CD8-positive, alpha-beta memory T cell (primary cell): ENCODE results near the gene SLC39A11. TPM values are rescaled to one million over a fixed set of nuclear protein-coding genes. Genes with fewer than 3 reads are reported as not detected.

Source experiments
- CTCF ChIA-PET: fragments of 350-600 bp; sonication (Branson Sonifier 250); formaldehyde crosslinking; loops from one replicate; lab custom pipeline; 2021; ENCODE audit warnings: antibody characterized with exemption; lab: Charles Lee
- POLR2A ChIA-PET: fragments of 350-600 bp; sonication (Branson Sonifier 250); formaldehyde crosslinking; loops from one replicate; lab custom pipeline; 2021; ENCODE audit warnings: antibody characterized with exemption; lab: Charles Lee
- DNase-seq, 5 donors: peaks; one replicate each; pipeline versions ENCODE4 v3.0.0 to v3.0.0-alpha.2; 2020 to 2022; ENCODE audit warnings: mixed read lengths in 1 of 5
- H3K27ac ChIP-seq: one replicate; pipeline ENCODE4 v1.7.0; 2013; ENCODE audit warnings: low read depth, mild to moderate bottlenecking, low read length, moderate library complexity
- H3K27me3 ChIP-seq: 2 replicates; pipeline ENCODE4 v1.7.0; 2013; ENCODE audit warnings: low read length, mild to moderate bottlenecking; ENCODE audit not compliant: insufficient read depth, poor library complexity, severe bottlenecking
- H3K36me3 ChIP-seq: 2 replicates; pipeline ENCODE4 v1.7.0; 2013; ENCODE audit warnings: mild to moderate bottlenecking, low read length, moderate library complexity; ENCODE audit not compliant: insufficient read depth
- H3K4me1 ChIP-seq: 2 replicates; pipeline ENCODE4 v1.7.0; 2013; ENCODE audit warnings: mild to moderate bottlenecking, low read length, moderate library complexity; ENCODE audit not compliant: insufficient read depth
- H3K4me3 ChIP-seq: 2 replicates; pipeline ENCODE4 v1.7.0; 2013; ENCODE audit warnings: mild to moderate bottlenecking, low read length
- H3K9me3 ChIP-seq: 2 replicates; pipeline ENCODE4 v1.7.0; 2013; ENCODE audit warnings: mild to moderate bottlenecking, low read length
- H3K27ac Mint-ChIP-seq, 8 donors: one replicate each; pipeline ENCODE4 v1.8.0; 2020 to 2021; ENCODE audit warnings: mixed read lengths in 8 of 8, mild to moderate bottlenecking in 6 of 8, inconsistent platforms in 3 of 8, moderate library complexity in 3 of 8
- H3K27me3 Mint-ChIP-seq, 2 donors: one replicate each; pipeline ENCODE4 v1.8.0; 2020 to 2021; ENCODE audit warnings: mixed read lengths in 2 of 2, mild to moderate bottlenecking in 1 of 2, moderate library complexity in 1 of 2
- H3K36me3 Mint-ChIP-seq, 3 donors: one replicate each; pipeline ENCODE4 v1.8.0; 2020 to 2021; ENCODE audit warnings: mixed read lengths in 3 of 3, inconsistent platforms in 1 of 3, mild to moderate bottlenecking in 1 of 3
- H3K4me1 Mint-ChIP-seq, 3 donors: one replicate each; pipeline ENCODE4 v1.8.0; 2020 to 2021; ENCODE audit warnings: mixed read lengths in 3 of 3, inconsistent platforms in 1 of 3, mild to moderate bottlenecking in 1 of 3
- H3K4me3 Mint-ChIP-seq, 7 donors: one replicate each; pipeline ENCODE4 v1.8.0; 2020 to 2021; ENCODE audit warnings: mixed read lengths in 7 of 7, mild to moderate bottlenecking in 6 of 7, moderate library complexity in 4 of 7, inconsistent platforms in 2 of 7
- H3K9me3 Mint-ChIP-seq, 5 donors: one replicate each; pipeline ENCODE4 v1.8.0; 2020 to 2022; ENCODE audit warnings: mixed read lengths in 5 of 5, mild to moderate bottlenecking in 3 of 5, moderate library complexity in 2 of 5, inconsistent platforms in 1 of 5
- polyA plus RNA-seq: library from polyadenylated mRNA; unstranded; fragments of 300-500 nt; fragmentation: Illumina TruSeq; gene quantifications from one replicate; pipeline ENCODE4 v1.2.3, GENCODE V29; 2021
- total RNA-seq, 2 experiments: library from RNA; stranded (reverse); gene quantifications; one replicate each; pipeline ENCODE4 v1.2.3, GENCODE V29; 2021

SLC39A11 gene
- total and polyA plus RNA-seq, 3 experiments from 2014 or later, result 13.1 to 18.5 (median 17.2) TPM

DNA sequence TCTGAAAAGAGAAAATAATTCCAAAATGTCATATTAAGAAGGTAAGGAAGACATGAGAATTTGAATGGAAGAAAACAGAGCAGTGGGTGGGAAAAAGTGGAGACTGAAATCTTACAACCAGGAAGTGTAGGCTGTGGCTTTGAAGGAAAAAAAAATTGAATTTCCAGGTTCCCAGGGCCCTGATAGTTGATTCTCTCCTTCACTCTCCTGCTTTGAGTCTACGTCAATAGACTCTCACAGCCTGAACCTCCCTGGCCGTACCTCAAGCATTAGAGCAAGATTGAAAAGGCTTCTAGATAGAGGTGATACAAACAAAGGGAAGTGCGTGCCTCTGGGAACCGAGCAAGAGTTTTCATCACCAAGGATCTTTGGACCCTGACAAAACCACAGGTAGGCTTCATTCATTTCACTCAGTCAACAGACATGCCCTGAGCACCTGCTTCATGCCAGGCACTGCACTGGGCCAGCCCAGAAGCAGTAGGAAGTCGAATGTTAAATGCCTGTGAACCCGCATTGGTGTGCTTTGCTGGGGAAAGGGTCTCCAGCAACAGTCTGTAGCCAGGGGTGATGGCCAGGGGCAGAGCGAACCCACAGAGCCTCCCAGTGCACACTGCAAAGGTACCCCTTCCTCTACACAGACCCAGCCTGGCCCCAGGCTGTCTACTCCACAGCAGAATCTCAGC lies 163.9 kb downstream of the SLC39A11 start:
- no peak overlapping the region for H3K4me3 ChIP-seq
- H3K9me3 ChIP-seq, result no peaks in the 10 kb centered on the region
- H3K27ac ChIP-seq, result no peak overlapping the region
- no peaks in the 10 kb centered on the region for H3K27me3 ChIP-seq
- no peaks in the 10 kb centered on the region for H3K36me3 ChIP-seq
- peaks cover 17 to 29% (median 25%) of the 10 kb centered on the region in 3 donors for H3K4me1 Mint-ChIP-seq
- H3K27ac Mint-ChIP-seq, result no peak overlapping the region
- peaks cover 6% of the 10 kb centered on the region for H3K4me1 ChIP-seq
- no peaks in the 10 kb centered on the region for H3K27me3 Mint-ChIP-seq
- no peak for DNase-seq
- H3K36me3 Mint-ChIP-seq, result peaks cover 5 to 11% (median 6%) of the 10 kb centered on the region in 3 donors
- H3K9me3 Mint-ChIP-seq, result no peaks in the 10 kb centered on the region
- POLR2A ChIA-PET, result no interaction called here
- H3K4me3 Mint-ChIP-seq, result no peak overlapping the region
- CTCF ChIA-PET, result no interaction called here

DNA sequence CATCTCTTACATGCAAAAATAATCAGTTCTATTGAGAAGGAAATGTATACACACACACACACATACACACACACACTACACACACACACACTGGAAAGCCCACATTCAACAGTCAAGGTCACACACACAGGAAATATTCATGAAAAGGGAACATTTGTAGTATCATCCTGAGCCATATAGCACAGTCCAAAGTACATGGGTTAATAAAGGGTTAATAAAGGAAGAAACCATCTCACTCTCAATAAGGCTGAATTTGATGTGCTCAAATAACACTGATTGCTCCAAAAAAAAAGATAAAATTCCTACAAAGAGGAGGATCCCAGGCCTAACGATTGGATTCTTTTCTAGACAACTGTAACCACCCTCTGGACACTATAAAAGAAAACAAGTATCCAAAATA lies 164.7 kb downstream of the SLC39A11 start:
- Histone ChIP-seq H3K27me3 (no peaks in the 10 kb centered on the region), H3K27ac (no peak overlapping the region), H3K36me3 (no peaks in the 10 kb centered on the region), H3K4me3 (no peak overlapping the region), H3K9me3 (no peaks in the 10 kb centered on the region), H3K4me1 (peaks cover 6% of the 10 kb centered on the region)
- DNase-seq, result no peak
- ChIA-PET POLR2A (no interaction called here), CTCF (no interaction called here)
- Mint-ChIP-seq H3K9me3 (no peaks in the 10 kb centered on the region), H3K4me3 (no peak overlapping the region), H3K27me3 (no peaks in the 10 kb centered on the region), H3K36me3 (peaks cover 5 to 18% (median 13%) of the 10 kb centered on the region in 3 donors), H3K27ac (no peak overlapping the region), H3K4me1 (peaks cover 17 to 25% (median 23%) of the 10 kb centered on the region in 3 donors)

DNA sequence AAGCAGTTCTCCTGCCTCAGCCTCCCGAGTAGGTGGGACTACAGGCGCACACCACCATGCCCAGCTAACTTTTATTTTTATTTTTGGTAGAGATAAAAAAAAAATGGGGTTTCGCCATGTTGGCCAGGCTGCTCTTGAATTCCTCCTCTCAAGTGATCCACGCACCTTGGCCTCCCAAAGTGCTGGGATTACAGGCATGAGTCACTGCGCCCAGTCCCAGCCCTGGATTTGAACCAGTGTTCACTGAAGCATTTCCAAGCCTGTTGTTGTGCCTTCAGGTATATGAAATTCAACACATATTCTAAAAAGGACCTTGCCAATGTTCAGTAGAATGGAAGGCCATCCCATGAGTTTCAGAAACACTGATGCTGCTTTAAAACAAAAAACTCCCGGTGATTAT lies 165.3 kb downstream of the SLC39A11 start:
- H3K27me3 Mint-ChIP-seq, result no peaks in the 10 kb centered on the region
- H3K4me3 Mint-ChIP-seq, result no peak overlapping the region
- peaks cover 17 to 21% (median 19%) of the 10 kb centered on the region in 3 donors for H3K4me1 Mint-ChIP-seq
- H3K9me3 ChIP-seq, result no peaks in the 10 kb centered on the region
- ChIA-PET POLR2A (no interaction called here), CTCF (no interaction called here)
- no peak overlapping the region for H3K27ac Mint-ChIP-seq
- no peaks in the 10 kb centered on the region for H3K27me3 ChIP-seq
- no peak overlapping the region for H3K4me3 ChIP-seq
- no peak for DNase-seq
- H3K4me1 ChIP-seq, result peaks cover 6% of the 10 kb centered on the region
- H3K27ac ChIP-seq, result no peak overlapping the region
- H3K9me3 Mint-ChIP-seq, result no peaks in the 10 kb centered on the region
- no peaks in the 10 kb centered on the region for H3K36me3 ChIP-seq
- H3K36me3 Mint-ChIP-seq, result peaks cover 5 to 18% (median 13%) of the 10 kb centered on the region in 3 donors

DNA sequence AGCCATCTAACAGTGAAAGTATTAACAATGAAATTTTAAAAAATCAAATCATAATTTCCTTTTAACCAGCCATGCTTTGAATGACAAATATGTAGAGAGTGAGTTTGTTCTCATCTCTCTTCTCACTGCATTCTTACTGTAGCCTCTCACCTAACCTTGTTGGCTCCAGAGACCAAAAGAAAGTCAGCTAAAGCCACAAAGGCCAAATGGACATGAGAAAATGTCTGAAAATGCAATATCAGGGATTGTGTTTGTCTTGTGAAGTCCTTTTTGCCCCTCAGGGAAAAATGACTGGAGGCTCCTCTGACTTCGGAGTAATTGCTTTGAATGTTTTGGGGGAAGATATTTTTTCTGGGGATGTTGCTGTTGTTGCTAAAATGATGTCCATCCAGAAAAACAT lies 166.3 kb downstream of the SLC39A11 start:
- no peaks in the 10 kb centered on the region for H3K9me3 Mint-ChIP-seq
- Histone ChIP-seq H3K27me3 (no peaks in the 10 kb centered on the region), H3K36me3 (no peaks in the 10 kb centered on the region), H3K27ac (no peak overlapping the region), H3K4me3 (no peak overlapping the region), H3K9me3 (no peaks in the 10 kb centered on the region), H3K4me1 (peaks cover under 1% of the 10 kb centered on the region)
- ChIA-PET POLR2A (no interaction called here), CTCF (no interaction called here)
- no peak overlapping the region for H3K4me3 Mint-ChIP-seq
- H3K36me3 Mint-ChIP-seq, result peaks cover 5 to 18% (median 13%) of the 10 kb centered on the region in 3 donors
- DNase-seq, result no peak
- peaks cover 8 to 11% (median 10%) of the 10 kb centered on the region in 3 donors for H3K4me1 Mint-ChIP-seq
- H3K27ac Mint-ChIP-seq, result no peak overlapping the region
- H3K27me3 Mint-ChIP-seq, result no peaks in the 10 kb centered on the region

DNA sequence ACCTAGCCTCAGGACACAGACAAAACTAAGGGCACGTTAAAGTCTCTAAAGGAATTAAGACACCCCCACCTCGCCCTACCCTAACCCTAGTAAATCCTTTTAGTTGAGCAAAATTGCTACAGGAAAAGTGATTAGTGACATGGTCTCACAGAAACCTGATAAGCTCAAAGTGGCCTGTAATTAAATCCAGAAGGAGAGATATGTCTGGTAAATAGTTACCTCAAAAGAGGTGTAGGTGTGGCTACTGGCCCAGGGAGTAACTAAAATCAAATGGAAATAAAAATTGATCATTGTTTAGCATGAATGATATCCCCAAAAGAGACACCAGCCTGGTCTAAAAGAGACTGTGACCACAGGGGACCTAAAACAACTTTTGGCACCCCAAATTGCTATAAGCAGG lies 168.3 kb downstream of the SLC39A11 start:
- Histone ChIP-seq H3K27ac (no peak overlapping the region), H3K4me1 (no peaks in the 10 kb centered on the region), H3K9me3 (no peaks in the 10 kb centered on the region), H3K4me3 (no peak overlapping the region), H3K27me3 (no peaks in the 10 kb centered on the region), H3K36me3 (no peaks in the 10 kb centered on the region)
- no peak for DNase-seq
- H3K27me3 Mint-ChIP-seq, result no peaks in the 10 kb centered on the region
- H3K4me3 Mint-ChIP-seq, result no peak overlapping the region
- no peak overlapping the region for H3K27ac Mint-ChIP-seq
- ChIA-PET POLR2A (no interaction called here), CTCF (no interaction called here)
- peaks cover 5 to 18% (median 15%) of the 10 kb centered on the region in 3 donors for H3K36me3 Mint-ChIP-seq
- no peaks in the 10 kb centered on the region for H3K9me3 Mint-ChIP-seq
- H3K4me1 Mint-ChIP-seq, result no peaks in the 10 kb centered on the region

DNA sequence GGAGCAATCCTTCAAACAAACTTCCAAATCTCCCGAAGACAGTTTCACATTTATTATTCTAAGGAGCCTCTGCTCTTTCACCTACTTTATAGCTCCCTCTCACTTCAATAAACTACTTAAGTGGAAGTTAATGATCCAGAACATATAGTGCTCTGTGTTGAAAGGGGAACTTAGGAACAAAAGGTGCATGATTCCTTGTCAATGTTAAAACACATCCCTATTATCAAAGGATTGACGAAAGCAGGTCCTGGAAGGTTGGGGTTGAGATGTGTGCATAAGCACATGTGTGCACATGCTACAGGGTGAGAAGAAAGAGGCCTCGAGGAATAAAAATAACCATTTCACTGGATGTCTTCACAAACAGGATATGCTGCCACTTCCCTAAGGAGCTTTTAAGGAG lies 170.3 kb downstream of the SLC39A11 start:
- no peak for DNase-seq
- Mint-ChIP-seq H3K27me3 (no peaks in the 10 kb centered on the region), H3K27ac (no peak overlapping the region), H3K36me3 (peaks cover 5 to 25% (median 17%) of the 10 kb centered on the region in 3 donors), H3K4me3 (no peak overlapping the region), H3K4me1 (no peaks in the 10 kb centered on the region), H3K9me3 (no peaks in the 10 kb centered on the region)
- H3K9me3 ChIP-seq, result no peaks in the 10 kb centered on the region
- CTCF ChIA-PET, result no interaction called here
- H3K36me3 ChIP-seq, result no peaks in the 10 kb centered on the region
- H3K4me3 ChIP-seq, result no peak overlapping the region
- POLR2A ChIA-PET, result no interaction called here
- no peak overlapping the region for H3K27ac ChIP-seq
- H3K27me3 ChIP-seq, result no peaks in the 10 kb centered on the region
- no peaks in the 10 kb centered on the region for H3K4me1 ChIP-seq

DNA sequence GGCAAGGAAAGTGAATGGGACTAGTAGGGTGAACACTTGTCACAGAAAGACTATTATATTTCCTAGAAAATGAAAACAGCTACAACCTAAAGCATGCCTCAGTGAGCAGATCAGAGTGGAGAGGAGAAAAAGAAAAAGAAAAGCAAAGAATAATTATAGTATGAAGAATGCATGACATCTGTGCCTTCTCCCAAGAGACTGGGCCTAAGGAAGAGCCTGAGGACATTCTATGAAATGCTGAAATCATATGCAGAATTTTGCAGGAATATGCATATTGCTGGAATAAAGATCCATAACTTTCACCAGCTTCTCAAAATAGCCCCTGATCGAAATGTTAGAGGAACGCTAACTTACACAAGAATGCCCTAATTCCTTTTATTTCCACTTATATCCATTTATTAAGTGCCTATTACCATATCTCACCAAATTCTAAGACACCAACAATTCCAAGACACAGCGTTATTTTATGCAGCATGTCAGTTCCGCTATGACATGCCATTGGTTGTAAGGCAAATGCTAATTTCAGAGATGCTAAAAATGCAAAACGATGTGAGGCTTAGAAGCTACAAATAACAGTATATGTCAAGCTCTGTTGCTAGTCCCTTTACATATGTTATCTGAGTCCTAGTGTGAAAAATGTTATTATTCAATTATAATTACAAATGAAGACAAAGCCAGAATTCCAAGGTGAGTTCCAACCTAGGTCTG lies 171.0 kb downstream of the SLC39A11 start:
- Mint-ChIP-seq H3K4me1 (no peaks in the 10 kb centered on the region), H3K36me3 (peaks cover 5 to 29% (median 17%) of the 10 kb centered on the region in 3 donors), H3K27ac (no peak overlapping the region), H3K27me3 (no peaks in the 10 kb centered on the region), H3K9me3 (no peaks in the 10 kb centered on the region), H3K4me3 (no peak overlapping the region)
- no peak overlapping the region for H3K27ac ChIP-seq
- ChIA-PET POLR2A (no interaction called here), CTCF (no interaction called here)
- no peaks in the 10 kb centered on the region for H3K36me3 ChIP-seq
- H3K27me3 ChIP-seq, result no peaks in the 10 kb centered on the region
- DNase-seq, result no peak
- H3K4me1 ChIP-seq, result no peaks in the 10 kb centered on the region
- H3K4me3 ChIP-seq, result no peak overlapping the region
- no peaks in the 10 kb centered on the region for H3K9me3 ChIP-seq

DNA sequence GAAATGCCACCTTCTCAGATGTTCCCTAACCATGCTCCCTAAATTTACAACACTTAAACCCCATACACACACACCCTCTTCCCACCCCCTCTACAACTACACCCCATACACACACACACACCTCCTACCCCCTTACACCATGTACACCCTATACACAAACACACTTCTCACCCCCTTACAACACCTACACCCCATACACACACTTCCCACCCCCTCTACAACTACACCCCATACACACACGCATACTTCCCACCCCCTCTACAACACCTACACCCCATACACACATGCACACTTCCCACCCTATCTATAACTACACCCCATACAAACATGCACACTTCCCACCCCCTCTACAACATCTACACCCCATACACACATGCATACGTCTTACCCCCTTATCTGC lies 172.0 kb downstream of the SLC39A11 start:
- Mint-ChIP-seq H3K9me3 (no peaks in the 10 kb centered on the region), H3K27ac (no peak overlapping the region), H3K4me3 (peak overlapping the region in 1 of 7 donors; percentile 18), H3K36me3 (peaks cover 2 to 28% (median 14%) of the 10 kb centered on the region in 3 donors), H3K27me3 (no peaks in the 10 kb centered on the region), H3K4me1 (no peaks in the 10 kb centered on the region)
- H3K4me1 ChIP-seq, result no peaks in the 10 kb centered on the region
- no peak overlapping the region for H3K4me3 ChIP-seq
- no peaks in the 10 kb centered on the region for H3K36me3 ChIP-seq
- DNase-seq, result no peak
- ChIA-PET POLR2A (no interaction called here), CTCF (no interaction called here)
- H3K9me3 ChIP-seq, result no peaks in the 10 kb centered on the region
- H3K27ac ChIP-seq, result no peak overlapping the region
- no peaks in the 10 kb centered on the region for H3K27me3 ChIP-seq
